ENCODE data around the gene LOXHD1. TPM values are rescaled to one million over a fixed set of nuclear protein-coding genes. Genes with fewer than 3 reads are reported as not detected.

LOXHD1 gene
- total RNA-seq, 1 experiment from 2014 or later: 25.5 TPM

- POLR2A ChIA-PET (ENCODE audit: low non-redundant PET): no interaction called here
- peaks cover 10% of the 10 kb centered on the region for H3K36me3 ChIP-seq (ENCODE audit: insufficient read depth, low read length, poor library complexity, severe bottlenecking)
- no peaks in the 10 kb centered on the region for H3K9me3 ChIP-seq (ENCODE audit: low read depth, low read length, poor library complexity, severe bottlenecking)
- no peak for DNase-seq (ENCODE audit: low spot score)
- TF ChIP-seq EZH2 (IDR thresholded peaks at IDR 0.05; ENCODE audit: borderline replicate concordance, low read depth, low read length, poor library complexity, severe bottlenecking) (no peak), CTCF (conservative IDR thresholded peaks at IDR 0.05; ENCODE audit: low read depth, low read length) (no peak)
- H3K27ac ChIP-seq (ENCODE audit: low read depth, low read length, poor library complexity, severe bottlenecking): no peak overlapping the region
- intact Hi-C loops (cut with micrococcal nuclease; ENCODE audit: unreplicated experiment): no loop called here
- no TSS peak for BruUV-seq (replicated peaks)
- peaks cover 34% of the 10 kb centered on the region for H3K4me1 ChIP-seq (ENCODE audit: insufficient read depth, low read length, poor library complexity, severe bottlenecking)
- H3K27me3 ChIP-seq (replicated peaks; ENCODE audit: insufficient read depth, low read depth, low read length, poor library complexity): no peaks in the 10 kb centered on the region
- CTCF ChIA-PET: no interaction called here
- no peak overlapping the region for H3K4me3 ChIP-seq (ENCODE audit: low read depth, low read length, poor library complexity, severe bottlenecking)
Measured at GRCh38 chr18:46588971-46589660, 67.9 kb downstream of the LOXHD1 start.

GRCh38 chr18:46587600-46587999, 69.4 kb downstream of the LOXHD1 start:
- intact Hi-C loops (cut with micrococcal nuclease; ENCODE audit: unreplicated experiment): no loop called here
- peaks cover 10% of the 10 kb centered on the region for H3K36me3 ChIP-seq (ENCODE audit: insufficient read depth, low read length, poor library complexity, severe bottlenecking)
- H3K4me1 ChIP-seq (ENCODE audit: insufficient read depth, low read length, poor library complexity, severe bottlenecking): peaks cover 29% of the 10 kb centered on the region
- CTCF ChIA-PET: no interaction called here
- no peaks in the 10 kb centered on the region for H3K9me3 ChIP-seq (ENCODE audit: low read depth, low read length, poor library complexity, severe bottlenecking)
- POLR2A ChIA-PET (ENCODE audit: low non-redundant PET): no interaction called here
- no peak overlapping the region for H3K4me3 ChIP-seq (ENCODE audit: low read depth, low read length, poor library complexity, severe bottlenecking)
- H3K27me3 ChIP-seq (replicated peaks; ENCODE audit: insufficient read depth, low read depth, low read length, poor library complexity): no peaks in the 10 kb centered on the region
- H3K27ac ChIP-seq (ENCODE audit: low read depth, low read length, poor library complexity, severe bottlenecking): no peak overlapping the region
- no peak for DNase-seq (ENCODE audit: low spot score)
- no TSS peak for BruUV-seq (replicated peaks)
- no peak for TF ChIP-seq EZH2 (IDR thresholded peaks at IDR 0.05; ENCODE audit: borderline replicate concordance, low read depth, low read length, poor library complexity, severe bottlenecking)
- TF ChIP-seq CTCF (conservative IDR thresholded peaks at IDR 0.05; ENCODE audit: low read depth, low read length): no peak

GRCh38 chr18:46583711-46584110, 73.3 kb downstream of the LOXHD1 start:
- intact Hi-C loops (cut with micrococcal nuclease; ENCODE audit: unreplicated experiment): no loop called here

More at GRCh38 chr18:46583711-46584110, 73.3 kb downstream of the LOXHD1 start:
- no peak overlapping the region for H3K27ac ChIP-seq (ENCODE audit: low read depth, low read length, poor library complexity, severe bottlenecking)
- H3K9me3 ChIP-seq (ENCODE audit: low read depth, low read length, poor library complexity, severe bottlenecking): peaks cover 19% of the 10 kb centered on the region
- POLR2A ChIA-PET (ENCODE audit: low non-redundant PET): no interaction called here
- no peaks in the 10 kb centered on the region for H3K4me1 ChIP-seq (ENCODE audit: insufficient read depth, low read length, poor library complexity, severe bottlenecking)
- H3K4me3 ChIP-seq (ENCODE audit: low read depth, low read length, poor library complexity, severe bottlenecking): no peak overlapping the region
- BruUV-seq (replicated peaks): no TSS peak
- DNase-seq (ENCODE audit: low spot score): no peak
- H3K27me3 ChIP-seq (replicated peaks; ENCODE audit: insufficient read depth, low read depth, low read length, poor library complexity): no peaks in the 10 kb centered on the region
- TF ChIP-seq EZH2 (IDR thresholded peaks at IDR 0.05; ENCODE audit: borderline replicate concordance, low read depth, low read length, poor library complexity, severe bottlenecking) (no peak), CTCF (conservative IDR thresholded peaks at IDR 0.05; ENCODE audit: low read depth, low read length) (no peak)
- H3K36me3 ChIP-seq (ENCODE audit: insufficient read depth, low read length, poor library complexity, severe bottlenecking): peaks cover 9% of the 10 kb centered on the region
- CTCF ChIA-PET: no interaction called here
